ENCODE results near the gene FRG2C.
"Not testable (repeated sequence)": the region's sequence is repeated elsewhere in the genome, so short reads cannot be mapped to it uniquely, and the experiment has no call there.

DNA sequence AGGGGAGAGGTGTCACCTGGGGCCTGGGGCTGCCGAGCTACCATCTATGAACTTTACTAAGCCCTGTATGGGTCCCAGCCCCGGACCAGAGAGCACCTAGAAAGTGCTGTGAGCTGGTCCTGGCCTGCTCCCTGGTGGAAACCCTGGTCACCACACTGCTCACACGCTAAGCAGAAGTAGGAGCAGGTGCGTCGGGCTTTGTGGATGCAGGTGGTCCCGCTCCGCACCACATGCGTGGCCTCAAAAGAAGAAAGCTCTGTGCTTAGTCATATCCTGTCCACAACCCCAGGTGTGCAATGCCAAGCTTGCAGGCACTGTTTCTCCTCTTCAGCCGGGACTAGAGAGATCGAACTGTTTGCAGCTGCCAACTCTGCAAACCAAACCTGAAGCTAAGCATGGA lies 42.4 kb upstream of the FRG2C start:
- TF ChIP-seq, protein P1, sequence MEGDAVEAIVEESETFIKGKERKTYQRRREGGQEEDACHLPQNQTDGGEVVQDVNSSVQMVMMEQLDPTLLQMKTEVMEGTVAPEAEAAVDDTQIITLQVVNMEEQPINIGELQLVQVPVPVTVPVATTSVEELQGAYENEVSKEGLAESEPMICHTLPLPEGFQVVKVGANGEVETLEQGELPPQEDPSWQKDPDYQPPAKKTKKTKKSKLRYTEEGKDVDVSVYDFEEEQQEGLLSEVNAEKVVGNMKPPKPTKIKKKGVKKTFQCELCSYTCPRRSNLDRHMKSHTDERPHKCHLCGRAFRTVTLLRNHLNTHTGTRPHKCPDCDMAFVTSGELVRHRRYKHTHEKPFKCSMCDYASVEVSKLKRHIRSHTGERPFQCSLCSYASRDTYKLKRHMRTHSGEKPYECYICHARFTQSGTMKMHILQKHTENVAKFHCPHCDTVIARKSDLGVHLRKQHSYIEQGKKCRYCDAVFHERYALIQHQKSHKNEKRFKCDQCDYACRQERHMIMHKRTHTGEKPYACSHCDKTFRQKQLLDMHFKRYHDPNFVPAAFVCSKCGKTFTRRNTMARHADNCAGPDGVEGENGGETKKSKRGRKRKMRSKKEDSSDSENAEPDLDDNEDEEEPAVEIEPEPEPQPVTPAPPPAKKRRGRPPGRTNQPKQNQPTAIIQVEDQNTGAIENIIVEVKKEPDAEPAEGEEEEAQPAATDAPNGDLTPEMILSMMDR (optimal IDR thresholded peaks at IDR 0.05 in 1 of 3, IDR thresholded peaks at IDR 0.05 in 1 of 3, conservative IDR thresholded peaks at IDR 0.05 in 1 of 3; ENCODE audit: extremely low read depth in 1 of 3, insufficient read depth in 2 of 3, low read length in 3 of 3): not testable (repeated sequence)
- not testable (repeated sequence) for TF ChIP-seq EZH2 (IDR thresholded peaks at IDR 0.05; ENCODE audit: low read length)

Measured in keratinocyte (primary cell).